ENCODE results near the gene MAP3K7CL.

GRCh38 chr21:29114765-29115500, 15.5 kb upstream of the MAP3K7CL start:
- TF ChIP-seq, protein P1, sequence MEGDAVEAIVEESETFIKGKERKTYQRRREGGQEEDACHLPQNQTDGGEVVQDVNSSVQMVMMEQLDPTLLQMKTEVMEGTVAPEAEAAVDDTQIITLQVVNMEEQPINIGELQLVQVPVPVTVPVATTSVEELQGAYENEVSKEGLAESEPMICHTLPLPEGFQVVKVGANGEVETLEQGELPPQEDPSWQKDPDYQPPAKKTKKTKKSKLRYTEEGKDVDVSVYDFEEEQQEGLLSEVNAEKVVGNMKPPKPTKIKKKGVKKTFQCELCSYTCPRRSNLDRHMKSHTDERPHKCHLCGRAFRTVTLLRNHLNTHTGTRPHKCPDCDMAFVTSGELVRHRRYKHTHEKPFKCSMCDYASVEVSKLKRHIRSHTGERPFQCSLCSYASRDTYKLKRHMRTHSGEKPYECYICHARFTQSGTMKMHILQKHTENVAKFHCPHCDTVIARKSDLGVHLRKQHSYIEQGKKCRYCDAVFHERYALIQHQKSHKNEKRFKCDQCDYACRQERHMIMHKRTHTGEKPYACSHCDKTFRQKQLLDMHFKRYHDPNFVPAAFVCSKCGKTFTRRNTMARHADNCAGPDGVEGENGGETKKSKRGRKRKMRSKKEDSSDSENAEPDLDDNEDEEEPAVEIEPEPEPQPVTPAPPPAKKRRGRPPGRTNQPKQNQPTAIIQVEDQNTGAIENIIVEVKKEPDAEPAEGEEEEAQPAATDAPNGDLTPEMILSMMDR (IDR thresholded peaks at IDR 0.05; ENCODE audit: poor library complexity), result no peak
- TF ChIP-seq EZH2phosphoT487 (IDR thresholded peaks at IDR 0.05; ENCODE audit: low read depth, severe bottlenecking, unreplicated experiment) (no peak), EZH2 (IDR thresholded peaks at IDR 0.05; ENCODE audit: borderline replicate concordance) (no peak)
